Effector memory CD8-positive, alpha-beta T cell (primary cell): ENCODE measurements around the gene ABCC10.

Experiments used
- ATAC-seq: fragments of 150-1000 bp; cut with Tn5 transposase; replicated peaks from 2 replicates; pipeline ENCODE4 v1.10.0; 2021; ENCODE audit warnings: mild to moderate bottlenecking, moderate library complexity
- DNase-seq, 3 experiments: peaks; one replicate each; pipeline ENCODE4 v3.0.0; 2021
- H3K27ac Mint-ChIP-seq, 2 donors: one replicate each; pipeline ENCODE4 v1.8.0; 2022; ENCODE audit warnings: mild to moderate bottlenecking in 2 of 2, mixed read lengths in 2 of 2, moderate library complexity in 2 of 2
- H3K27me3 Mint-ChIP-seq, 2 donors: one replicate each; pipeline ENCODE4 v1.8.0; 2022; ENCODE audit warnings: mixed read lengths in 2 of 2
- H3K36me3 Mint-ChIP-seq: one replicate; pipeline ENCODE4 v1.8.0; 2022; ENCODE audit warnings: mild to moderate bottlenecking, moderate library complexity, mixed read lengths; ENCODE audit not compliant: insufficient read depth
- H3K4me1 Mint-ChIP-seq, 2 donors: one replicate each; pipeline ENCODE4 v1.8.0; 2022; ENCODE audit warnings: low read depth in 2 of 2, mixed read lengths in 2 of 2
- H3K4me3 Mint-ChIP-seq, 2 donors: one replicate each; pipeline ENCODE4 v1.8.0; 2022; ENCODE audit warnings: mild to moderate bottlenecking in 2 of 2, mixed read lengths in 2 of 2, moderate library complexity in 2 of 2
- H3K9me3 Mint-ChIP-seq, 2 donors: one replicate each; pipeline ENCODE4 v1.8.0; 2022; ENCODE audit warnings: mixed read lengths in 2 of 2

Gene ABCC10

DNA sequence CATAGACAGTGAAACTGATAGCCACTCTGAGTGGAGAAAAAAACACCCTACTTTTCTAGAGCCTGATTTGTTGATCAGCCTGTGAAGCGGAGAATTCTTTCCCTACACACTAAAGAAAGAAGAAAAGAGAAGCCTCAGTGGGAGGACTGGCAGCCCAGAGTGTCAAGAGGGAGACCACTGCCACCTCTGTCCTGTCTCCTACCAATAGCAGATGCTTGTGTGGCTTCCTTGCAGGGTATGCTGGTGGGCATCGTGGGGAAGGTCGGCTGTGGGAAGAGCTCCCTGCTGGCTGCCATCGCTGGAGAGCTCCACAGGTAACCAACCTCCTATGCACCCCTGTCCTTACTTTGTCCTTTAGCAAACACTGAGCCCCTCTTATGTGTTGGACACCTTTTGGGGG is 10.4 kb downstream of the ABCC10 start:
- Mint-ChIP-seq H3K36me3 (peaks cover 31% of the 10 kb centered on the region), H3K9me3 (no peaks in the 10 kb centered on the region), H3K27me3 (no peaks in the 10 kb centered on the region), H3K4me3 (no peak overlapping the region), H3K27ac (peak overlapping the region in 1 of 2 donors; percentile 49), H3K4me1 (peaks cover 0 to 1% of the 10 kb centered on the region in 2 donors)
- ATAC-seq = no peak
- DNase-seq = no peak

DNA sequence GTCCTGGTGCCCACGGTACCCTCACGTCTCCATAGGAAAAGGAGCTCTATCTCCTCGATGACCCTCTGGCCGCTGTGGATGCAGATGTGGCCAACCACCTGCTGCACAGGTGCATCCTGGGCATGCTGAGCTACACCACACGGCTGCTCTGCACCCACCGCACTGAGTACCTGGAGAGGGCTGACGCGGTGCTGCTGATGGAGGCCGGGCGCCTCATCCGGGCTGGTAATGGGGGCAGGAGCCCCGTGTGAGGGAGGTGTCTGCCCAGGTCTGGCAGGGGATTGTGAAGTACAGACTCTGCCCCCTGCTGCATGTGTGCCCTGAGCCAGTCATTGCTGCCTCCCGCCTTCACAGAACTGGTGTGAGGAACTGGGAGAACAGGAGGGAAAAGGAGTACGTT is 15.6 kb downstream of the ABCC10 start:
- Mint-ChIP-seq H3K4me3 (no peak overlapping the region), H3K27ac (peak overlapping the region; percentile 31 to 77), H3K27me3 (no peaks in the 10 kb centered on the region), H3K4me1 (peaks cover 2 to 4% of the 10 kb centered on the region in 2 donors), H3K36me3 (peaks cover 55% of the 10 kb centered on the region), H3K9me3 (no peaks in the 10 kb centered on the region)
- no peak for ATAC-seq
- no peak for DNase-seq

DNA sequence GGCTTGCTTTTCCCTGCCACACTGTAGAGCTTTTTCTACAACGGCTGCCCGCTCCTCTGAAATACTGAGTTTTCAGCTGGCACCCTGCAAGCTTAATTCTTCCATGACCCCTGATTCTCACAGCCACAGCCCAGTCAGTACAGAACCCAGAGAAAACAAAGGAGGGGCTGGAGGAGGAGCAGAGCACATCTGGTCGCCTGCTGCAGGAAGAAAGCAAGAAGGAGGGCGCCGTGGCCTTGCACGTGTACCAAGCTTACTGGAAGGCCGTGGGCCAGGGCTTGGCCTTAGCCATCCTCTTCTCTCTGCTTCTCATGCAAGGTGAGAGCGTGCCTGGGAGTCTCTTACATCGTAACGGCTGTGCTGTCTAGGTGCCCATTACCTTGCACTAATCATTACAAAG is 16.7 kb downstream of the ABCC10 start:
- Mint-ChIP-seq H3K4me3 (no peak overlapping the region), H3K27ac (peak overlapping the region in 1 of 2 donors; percentile 16), H3K36me3 (peaks cover 55% of the 10 kb centered on the region), H3K27me3 (no peaks in the 10 kb centered on the region), H3K4me1 (peaks cover 2 to 4% of the 10 kb centered on the region in 2 donors), H3K9me3 (no peaks in the 10 kb centered on the region)
- ATAC-seq (no peak), DNase-seq (no peak)

DNA sequence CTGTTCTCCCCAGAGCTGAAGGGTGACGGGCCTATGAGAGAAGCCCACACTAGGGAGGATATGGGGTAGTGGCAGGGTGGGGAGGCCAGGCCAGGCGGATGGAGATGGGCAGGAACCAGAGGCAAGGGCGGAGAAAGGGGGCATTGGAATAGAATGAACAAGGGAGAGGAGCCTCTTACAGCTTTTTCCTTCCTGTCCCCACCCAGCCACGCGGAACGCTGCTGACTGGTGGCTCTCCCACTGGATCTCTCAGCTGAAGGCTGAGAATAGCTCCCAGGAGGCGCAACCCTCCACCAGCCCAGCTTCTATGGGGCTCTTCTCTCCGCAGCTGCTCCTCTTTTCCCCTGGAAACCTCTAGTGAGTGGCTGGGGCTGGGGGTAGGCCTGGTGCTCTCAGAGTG is 17.2 kb downstream of the ABCC10 start:
- no peak for ATAC-seq
- H3K36me3 Mint-ChIP-seq = peaks cover 53% of the 10 kb centered on the region

DNA sequence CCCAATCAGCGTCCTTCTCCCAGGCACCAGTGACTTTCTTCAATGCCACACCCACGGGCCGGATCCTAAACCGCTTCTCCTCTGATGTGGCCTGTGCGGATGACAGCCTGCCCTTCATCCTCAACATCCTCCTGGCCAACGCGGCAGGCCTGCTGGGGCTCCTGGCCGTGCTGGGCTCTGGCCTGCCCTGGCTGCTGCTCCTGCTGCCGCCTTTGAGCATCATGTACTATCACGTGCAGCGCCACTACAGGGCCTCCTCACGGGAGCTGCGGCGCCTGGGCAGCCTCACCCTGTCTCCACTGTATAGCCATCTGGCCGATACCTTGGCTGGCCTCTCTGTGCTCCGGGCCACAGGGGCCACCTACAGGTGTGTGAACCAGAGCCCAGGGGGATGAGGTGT is 18.2 kb downstream of the ABCC10 start:
- ATAC-seq = no peak
- H3K4me3 Mint-ChIP-seq = no peak overlapping the region
- H3K36me3 Mint-ChIP-seq = peaks cover 46% of the 10 kb centered on the region
- no peaks in the 10 kb centered on the region for H3K27me3 Mint-ChIP-seq
- no peak overlapping the region for H3K27ac Mint-ChIP-seq
- no peaks in the 10 kb centered on the region for H3K9me3 Mint-ChIP-seq
- DNase-seq = no peak
- H3K4me1 Mint-ChIP-seq = peaks cover 2 to 4% of the 10 kb centered on the region in 2 donors

More for the DNA sequence above, 17.2 kb downstream of the ABCC10 start:
- no peaks in the 10 kb centered on the region for H3K27me3 Mint-ChIP-seq
- peak overlapping the region in 1 of 2 donors; percentile 16 for H3K27ac Mint-ChIP-seq
- H3K4me3 Mint-ChIP-seq = no peak overlapping the region
- DNase-seq = no peak
- H3K9me3 Mint-ChIP-seq = no peaks in the 10 kb centered on the region
- H3K4me1 Mint-ChIP-seq = peaks cover 2 to 4% of the 10 kb centered on the region in 2 donors

DNA sequence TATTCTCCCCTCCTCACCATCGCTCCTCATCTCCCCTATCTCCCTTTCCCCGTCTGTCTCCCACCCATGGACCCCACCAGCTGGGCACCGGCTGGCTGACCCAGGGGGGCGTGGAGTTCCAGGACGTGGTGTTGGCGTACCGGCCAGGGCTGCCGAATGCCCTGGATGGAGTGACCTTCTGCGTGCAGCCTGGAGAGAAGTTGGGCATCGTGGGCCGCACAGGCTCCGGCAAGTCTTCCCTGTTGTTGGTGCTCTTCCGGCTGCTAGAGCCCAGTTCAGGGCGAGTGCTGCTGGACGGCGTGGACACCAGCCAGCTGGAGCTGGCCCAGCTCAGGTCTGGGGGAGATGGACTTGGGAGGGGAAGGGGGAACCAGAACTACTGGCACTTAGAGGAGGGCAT is 20.3 kb downstream of the ABCC10 start:
- H3K4me3 Mint-ChIP-seq = no peak overlapping the region
- ATAC-seq = no peak
- H3K36me3 Mint-ChIP-seq = peaks cover 38% of the 10 kb centered on the region
- no peak for DNase-seq
- H3K4me1 Mint-ChIP-seq = peaks cover 2 to 4% of the 10 kb centered on the region in 2 donors
- no peaks in the 10 kb centered on the region for H3K9me3 Mint-ChIP-seq
- no peaks in the 10 kb centered on the region for H3K27me3 Mint-ChIP-seq
- peak overlapping the region in 1 of 2 donors; percentile 20 for H3K27ac Mint-ChIP-seq

DNA sequence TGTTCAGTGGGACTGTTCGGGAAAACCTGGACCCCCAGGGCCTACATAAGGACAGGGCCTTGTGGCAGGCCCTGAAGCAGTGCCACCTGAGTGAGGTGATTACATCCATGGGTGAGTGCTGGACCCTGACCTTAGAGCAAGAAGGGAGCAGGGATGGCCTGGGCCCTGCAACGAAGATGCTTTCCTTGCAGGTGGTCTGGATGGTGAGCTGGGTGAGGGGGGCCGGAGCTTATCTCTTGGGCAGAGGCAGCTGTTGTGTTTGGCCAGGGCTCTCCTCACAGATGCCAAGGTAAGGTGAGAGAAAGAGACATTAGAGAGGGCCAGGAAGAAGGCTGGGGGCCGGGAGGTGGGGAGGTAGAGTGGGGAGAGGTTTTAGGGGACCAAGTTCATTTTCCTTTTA is 21.6 kb downstream of the ABCC10 start:
- Mint-ChIP-seq H3K4me3 (no peak overlapping the region), H3K9me3 (no peaks in the 10 kb centered on the region), H3K36me3 (peaks cover 29% of the 10 kb centered on the region), H3K4me1 (peaks cover 0 to 4% of the 10 kb centered on the region in 2 donors), H3K27me3 (no peaks in the 10 kb centered on the region), H3K27ac (peak overlapping the region in 1 of 2 donors; percentile 20)
- ATAC-seq (no peak), DNase-seq (no peak)

DNA sequence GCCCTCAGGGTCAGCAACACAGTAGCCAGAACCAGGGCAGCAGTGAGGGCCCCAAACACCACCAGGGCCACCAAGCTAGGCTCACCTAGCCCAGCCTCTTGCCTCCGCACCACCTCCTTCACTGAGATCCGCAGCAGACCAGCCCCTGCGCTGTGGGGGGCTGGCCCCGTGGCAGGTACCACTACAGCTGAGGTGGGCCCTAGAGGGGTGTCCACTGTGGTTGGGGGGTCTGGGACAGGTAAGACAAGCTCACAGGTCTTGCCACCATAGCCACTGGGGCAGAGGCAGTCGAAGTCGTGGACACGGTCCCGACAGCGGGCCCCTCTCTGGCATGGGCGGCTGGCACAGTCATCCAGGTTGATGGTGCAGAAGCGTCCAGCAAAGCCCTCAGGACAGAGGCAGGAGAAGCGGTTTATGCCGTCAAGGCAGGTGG is 23.4 kb downstream of the ABCC10 start:
- H3K4me3 Mint-ChIP-seq = no peak overlapping the region
- no peaks in the 10 kb centered on the region for H3K27me3 Mint-ChIP-seq
- no peaks in the 10 kb centered on the region for H3K9me3 Mint-ChIP-seq
- ATAC-seq = no peak
- no peak for DNase-seq
- peaks cover 17% of the 10 kb centered on the region for H3K36me3 Mint-ChIP-seq
- H3K4me1 Mint-ChIP-seq = peaks cover 6 to 7% of the 10 kb centered on the region in 2 donors
- H3K27ac Mint-ChIP-seq = peak overlapping the region in 1 of 2 donors; percentile 65

DNA sequence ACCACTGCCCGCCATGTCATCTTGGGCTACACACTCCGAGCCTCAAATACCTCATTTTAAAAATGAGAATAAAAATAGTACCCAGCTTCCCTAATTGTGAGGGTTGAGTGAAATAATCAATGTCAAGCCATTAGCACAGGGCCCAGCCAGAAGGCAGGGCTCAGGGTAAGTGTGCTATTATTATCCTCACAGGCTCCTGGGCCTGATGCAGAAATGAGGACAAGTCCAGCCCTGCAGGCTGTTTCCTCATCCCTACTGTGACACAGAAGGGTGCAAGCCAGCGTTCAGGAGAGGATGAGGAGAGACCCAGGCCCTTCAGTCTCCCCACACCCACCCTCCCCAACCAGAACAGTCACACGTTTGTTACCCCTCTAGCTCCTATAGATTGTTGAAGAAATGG is 24.0 kb downstream of the ABCC10 start:
- peak overlapping the region in 1 of 2 donors; percentile 52 for H3K27ac Mint-ChIP-seq
- DNase-seq = no peak
- peaks cover 12 to 13% of the 10 kb centered on the region in 2 donors for H3K4me1 Mint-ChIP-seq
- peaks cover 17% of the 10 kb centered on the region for H3K36me3 Mint-ChIP-seq
- no peaks in the 10 kb centered on the region for H3K9me3 Mint-ChIP-seq
- no peaks in the 10 kb centered on the region for H3K27me3 Mint-ChIP-seq
- no peak overlapping the region for H3K4me3 Mint-ChIP-seq
- no peak for ATAC-seq

DNA sequence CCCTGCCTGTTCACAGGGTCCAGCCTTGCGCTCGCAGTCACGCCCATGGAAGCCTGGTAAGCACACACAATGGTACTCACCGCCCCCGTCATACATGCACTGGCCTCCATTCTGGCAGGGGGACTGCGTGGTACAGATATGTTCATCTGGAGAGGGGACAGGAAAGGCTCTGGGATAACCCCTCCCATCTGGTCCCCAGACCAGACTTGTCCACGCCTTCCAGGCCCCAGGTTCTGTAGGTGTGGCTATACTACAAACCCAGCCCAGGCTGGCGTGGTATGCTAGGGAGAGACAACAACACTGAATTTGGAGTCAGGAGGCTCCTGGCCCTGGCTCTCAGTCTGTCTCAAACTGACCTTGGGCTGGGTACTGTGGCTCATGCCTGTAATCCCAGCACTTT is 24.6 kb downstream of the ABCC10 start:
- ATAC-seq (no peak), DNase-seq (no peak)
- Mint-ChIP-seq H3K36me3 (peaks cover 12% of the 10 kb centered on the region), H3K27ac (peak overlapping the region in 1 of 2 donors; percentile 52), H3K9me3 (no peaks in the 10 kb centered on the region), H3K4me1 (peaks cover 14 to 16% of the 10 kb centered on the region in 2 donors), H3K27me3 (no peaks in the 10 kb centered on the region), H3K4me3 (no peak overlapping the region)

DNA sequence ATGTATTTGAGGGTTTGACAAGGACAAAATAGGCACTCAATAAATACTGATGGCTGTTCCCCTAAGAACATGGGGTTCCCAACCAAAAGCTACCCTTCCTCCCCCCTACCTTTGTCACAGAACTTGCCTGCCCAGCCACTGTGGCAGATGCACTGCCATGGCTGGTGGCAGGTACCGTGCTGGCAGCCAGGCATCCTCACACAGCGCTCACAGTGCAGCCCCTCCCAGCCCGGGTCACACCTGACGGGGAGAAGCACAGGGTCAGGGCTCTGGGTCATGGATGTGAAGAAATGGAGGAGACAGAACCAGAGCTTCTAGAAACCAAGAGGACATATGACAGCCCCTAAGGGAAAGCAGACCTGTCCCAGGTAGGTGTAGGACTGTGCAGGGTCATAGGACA is 25.6 kb downstream of the ABCC10 start:
- Mint-ChIP-seq H3K36me3 (peaks cover 4% of the 10 kb centered on the region), H3K9me3 (no peaks in the 10 kb centered on the region), H3K4me1 (peaks cover 14 to 16% of the 10 kb centered on the region in 2 donors), H3K27ac (peak overlapping the region in 1 of 2 donors; percentile 52), H3K27me3 (no peaks in the 10 kb centered on the region), H3K4me3 (peak overlapping the region; percentile 20 to 83)
- DNase-seq (no peak), ATAC-seq (no peak)

DNA sequence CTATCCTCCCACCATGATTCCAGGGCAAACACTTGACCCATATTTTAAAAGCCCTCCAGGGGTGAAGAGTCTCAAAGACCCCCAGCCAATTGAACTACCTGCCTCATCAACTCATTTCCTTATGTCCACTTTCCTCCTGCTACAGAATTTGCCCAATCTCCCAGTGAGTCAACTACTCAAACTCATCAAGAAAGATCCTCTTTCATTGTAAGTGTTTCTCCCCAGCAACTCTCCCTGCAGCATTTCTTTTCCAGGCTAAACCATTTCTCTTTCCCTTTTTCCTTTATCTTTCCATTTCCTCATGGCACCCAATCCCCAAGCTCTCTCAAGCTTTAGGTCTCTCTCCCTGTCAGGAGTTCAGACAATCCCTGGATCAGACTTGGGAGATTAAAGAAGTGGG is 26.5 kb downstream of the ABCC10 start:
- Mint-ChIP-seq H3K4me3 (peak overlapping the region; percentile 83 to 85), H3K4me1 (peaks cover 14 to 16% of the 10 kb centered on the region in 2 donors), H3K36me3 (peaks cover 4% of the 10 kb centered on the region), H3K9me3 (no peaks in the 10 kb centered on the region), H3K27me3 (no peaks in the 10 kb centered on the region), H3K27ac (peak overlapping the region; percentile 30 to 61)
- DNase-seq (no peak), ATAC-seq (no peak)

DNA sequence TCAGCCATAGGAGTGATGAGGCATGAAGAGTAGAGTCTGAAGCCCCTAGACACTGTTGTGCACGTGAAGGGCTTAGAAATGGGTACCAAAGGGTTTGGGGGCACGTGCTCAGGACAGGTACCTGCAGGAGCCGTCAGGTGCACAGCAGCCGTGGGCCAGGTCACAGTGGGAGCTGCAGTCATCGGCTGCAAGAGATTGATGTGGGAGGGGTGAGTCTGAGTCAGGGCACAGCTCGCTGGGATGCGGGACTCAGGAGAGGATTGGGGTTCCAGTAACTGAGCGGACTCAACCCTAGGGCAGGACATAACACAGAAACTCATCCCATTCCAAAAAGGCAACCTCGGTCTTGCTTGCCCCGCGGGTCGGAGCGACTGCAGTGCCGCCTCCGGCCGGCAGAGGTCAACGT is 27.0 kb downstream of the ABCC10 start:
- Mint-ChIP-seq H3K27me3 (no peaks in the 10 kb centered on the region), H3K27ac (peak overlapping the region; percentile 30 to 61), H3K9me3 (no peaks in the 10 kb centered on the region), H3K4me1 (peaks cover 14 to 16% of the 10 kb centered on the region in 2 donors), H3K36me3 (peaks cover 4% of the 10 kb centered on the region), H3K4me3 (peak overlapping the region; percentile 83 to 85)
- peak; percentile 1 for ATAC-seq
- DNase-seq = peak; percentile 58 to 67 (median 61)

DNA sequence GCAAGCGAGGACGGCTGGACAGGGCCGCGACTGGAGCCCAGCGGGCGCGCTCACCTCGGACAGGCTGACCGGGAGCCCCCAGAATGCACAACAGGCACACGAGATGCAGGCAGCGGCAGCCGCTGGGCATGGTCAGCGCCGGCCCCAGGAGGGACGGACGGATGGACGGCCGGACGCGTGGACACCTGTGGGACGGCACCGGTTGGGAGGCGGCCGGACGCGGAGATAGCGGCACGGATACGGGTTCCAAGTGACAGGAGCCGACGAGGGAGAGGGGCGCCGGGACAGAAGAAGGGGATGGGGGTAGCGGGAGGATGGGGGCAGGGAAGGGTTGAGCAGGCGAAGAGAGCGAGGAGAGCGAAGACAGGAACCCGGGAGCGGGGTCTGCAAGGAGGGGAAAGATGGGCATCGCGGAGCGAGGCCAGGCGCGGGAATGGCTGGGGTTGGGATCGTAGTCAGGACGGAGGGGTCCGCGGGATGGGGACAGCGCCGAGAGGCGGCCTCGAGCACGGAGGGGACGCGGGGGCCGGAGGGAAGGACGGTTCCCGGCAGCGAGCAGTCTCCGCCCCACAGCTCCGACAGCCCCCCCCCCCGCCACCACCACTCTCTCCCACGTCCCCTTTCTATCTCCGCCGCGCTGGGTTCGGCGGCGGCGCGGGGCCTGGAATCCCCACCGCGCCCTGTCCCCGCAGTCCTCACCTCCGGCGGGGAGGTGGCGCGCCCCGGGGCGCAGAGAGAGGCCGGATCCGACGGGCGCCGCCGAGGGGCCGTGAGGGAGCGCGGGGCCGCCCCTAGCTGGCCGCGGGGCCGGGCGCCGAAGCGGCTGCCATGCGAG is 27.6 kb downstream of the ABCC10 start:
- peak; percentile 72 for ATAC-seq
- H3K9me3 Mint-ChIP-seq = no peaks in the 10 kb centered on the region
- DNase-seq = peak in 2 of 3 experiments; percentile 10 to 29
- peak overlapping the region; percentile 30 to 61 for H3K27ac Mint-ChIP-seq
- H3K4me1 Mint-ChIP-seq = peaks cover 14 to 16% of the 10 kb centered on the region in 2 donors
- H3K4me3 Mint-ChIP-seq = peak overlapping the region; percentile 83 to 85
- peaks cover 4% of the 10 kb centered on the region for H3K36me3 Mint-ChIP-seq
- no peaks in the 10 kb centered on the region for H3K27me3 Mint-ChIP-seq
